22Rv1 (cell line): ENCODE results near the gene XAB2.

ENCODE experiments used
- H3K27ac ChIP-seq: fragments of 450-650 bp; 2 replicates; pipeline ENCODE4 v1.5.1; 2017
- CTCF ChIP-seq: fragments of 450-650 bp; IDR thresholded peaks from 2 replicates; pipeline ENCODE4 v1.5.1; 2017; ENCODE audit warnings: mild to moderate bottlenecking
- ZFX ChIP-seq: fragments of 450-650 bp; IDR thresholded peaks from 2 replicates; pipeline ENCODE4 v1.6.1; 2017; ENCODE audit warnings: antibody characterized with exemption, borderline replicate concordance

Gene XAB2

GRCh38 chr19:7600721-7601120 is 28.6 kb downstream of the XAB2 start:
- TF ChIP-seq ZFX (no peak), CTCF (no peak)
- no peak overlapping the region for H3K27ac ChIP-seq

DNA sequence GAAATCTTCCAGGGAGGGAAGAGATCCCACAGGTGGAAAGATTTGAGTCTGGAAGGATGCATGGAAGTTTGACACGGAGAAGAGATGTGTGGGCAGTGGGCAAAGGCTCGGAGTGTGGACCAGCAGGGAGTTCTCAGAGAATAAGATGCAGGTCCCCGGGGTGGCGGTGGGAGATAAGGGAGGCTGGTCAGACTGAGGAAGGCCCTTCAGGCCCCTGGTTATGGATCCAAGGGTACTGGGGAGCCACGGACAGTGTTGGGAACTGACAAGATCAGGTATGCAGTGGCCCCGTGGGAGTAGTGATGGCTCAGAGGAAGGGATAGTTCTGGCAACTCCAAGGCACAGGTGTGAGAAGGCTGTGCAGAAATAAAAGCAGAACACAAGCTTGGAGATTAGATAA is 31.2 kb downstream of the XAB2 start:
- no peak for TF ChIP-seq ZFX
- TF ChIP-seq CTCF = no peak
- peak overlapping the region; percentile 8; the same call in 1 of the 2 replicates for H3K27ac ChIP-seq

GRCh38 chr19:7597689-7598088 is 31.7 kb downstream of the XAB2 start:
- TF ChIP-seq CTCF = no peak
- TF ChIP-seq ZFX = no peak
- H3K27ac ChIP-seq = peak overlapping the region; percentile 83

GRCh38 chr19:7596211-7596937 is 33.0 kb downstream of the XAB2 start:
- H3K27ac ChIP-seq = peak overlapping the region; percentile 83

GRCh38 chr19:7595466-7596133 is 33.7 kb downstream of the XAB2 start, which contains the start of gene CAMSAP3:
TSS of gene CAMSAP3 (plus strand) at chr19:7595863. CDS start at chr19:7596003, 140 bp downstream.
- TF ChIP-seq CTCF = no peak
- no peak for TF ChIP-seq ZFX
- H3K27ac ChIP-seq = peak within 1 kb of the TSS; percentile 83

More at GRCh38 chr19:7596211-7596937, 33.0 kb downstream of the XAB2 start:
- TF ChIP-seq ZFX (no peak), CTCF (no peak)

GRCh38 chr19:7590256-7590655 is 39.1 kb downstream of the XAB2 start:
- TF ChIP-seq ZFX (no peak), CTCF (no peak)
- peak overlapping the region; percentile 83 for H3K27ac ChIP-seq

DNA sequence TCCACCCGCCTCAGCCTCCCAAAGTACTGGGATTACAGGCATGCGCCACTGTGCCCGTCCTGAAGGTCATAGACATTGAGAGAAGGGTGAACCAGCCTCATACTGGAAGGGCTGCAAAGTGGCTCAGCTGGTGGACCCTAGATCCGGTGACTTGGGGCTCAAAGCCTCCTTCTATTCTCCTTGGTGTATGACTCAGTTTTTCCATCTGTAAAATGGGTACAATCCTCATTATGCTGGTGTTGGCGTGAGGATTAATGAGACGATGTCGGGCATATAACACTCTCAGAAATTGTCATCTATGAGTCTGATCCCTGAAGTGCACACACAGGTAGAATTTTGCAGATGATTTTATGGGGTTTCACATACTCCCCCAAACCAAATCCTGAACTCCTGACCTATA is 39.5 kb downstream of the XAB2 start:
- peak overlapping the region; percentile 83 for H3K27ac ChIP-seq
- no peak for TF ChIP-seq ZFX
- TF ChIP-seq CTCF = no peak
